ENCODE results near the gene POLR3H. TPM values are rescaled to one million over a fixed set of nuclear protein-coding genes. Genes with fewer than 3 reads are reported as not detected.

The POLR3H gene
- total and polyA plus RNA-seq, 10 of the 15 experiments (the other 5 are each of a cell fraction or from before 2014, with no cell fraction given) = 3.5 to 62.7 (median 24.6) TPM

GRCh38 chr22:41526830-41527799, 17.2 kb downstream of the POLR3H start (continued):
- TF ChIP-seq BACH1 (IDR thresholded peaks at IDR 0.05; ENCODE audit: borderline replicate concordance) = 0 out of 2 replicates have a peak, but pooled peaks have one; percentile 25
- no peak for TF ChIP-seq NR2F1 (conservative IDR thresholded peaks at IDR 0.05)
- TF ChIP-seq TCF12 (IDR thresholded peaks at IDR 0.05; ENCODE audit: low read depth, low read length) = 0 out of 2 replicates have a peak, but pooled peaks have one; percentile 17
- TF ChIP-seq ZSCAN29 (IDR thresholded peaks at IDR 0.05) = no peak
- no peak for TF ChIP-seq TCF7 (IDR thresholded peaks at IDR 0.05; ENCODE audit: borderline replicate concordance)
- TF ChIP-seq IRF3 (IDR thresholded peaks at IDR 0.05) = no peak
- no peak for TF ChIP-seq RELB (IDR thresholded peaks at IDR 0.05; ENCODE audit: low read depth)
- TF ChIP-seq POLR2AphosphoS2 (IDR thresholded peaks at IDR 0.05; ENCODE audit: low read depth, low read length) = peak; percentile 47
- peak; percentile 79 to 93 (median 79) for TF ChIP-seq CTCF (IDR thresholded peaks at IDR 0.05 in 2 of 3, conservative IDR thresholded peaks at IDR 0.05 in 1 of 3; ENCODE audit: control insufficient read depth in 2 of 3, extremely low read depth in 1 of 3, insufficient read depth in 1 of 3, low read depth in 3 of 3, low read length in 3 of 3)
- no peak for TF ChIP-seq CHD2 (IDR thresholded peaks at IDR 0.05; ENCODE audit: borderline replicate concordance, low read depth, low read length)
- peak; percentile 52 for TF ChIP-seq SMC3 (IDR thresholded peaks at IDR 0.05; ENCODE audit: borderline replicate concordance, low read length)

All from GM12878 (cell line).